NCI-H82 treated with DMSO at 0.1 percent for 48 hours (cell line): Measurements from ENCODE around the gene SERINC2.

Experiments
- DNase-seq: peaks from one replicate; lab custom pipeline; 2025; ENCODE audit not compliant: unreplicated experiment; lab: John Stamatoyannopoulos, UW

Gene SERINC2

GRCh38 chr1:31412732-31413404, at the start of gene SERINC2:
SERINC2 (plus strand) TSS chr1:31413213; CDS start chr1:31413266, 53 bp downstream.
- no peak for DNase-seq

DNA sequence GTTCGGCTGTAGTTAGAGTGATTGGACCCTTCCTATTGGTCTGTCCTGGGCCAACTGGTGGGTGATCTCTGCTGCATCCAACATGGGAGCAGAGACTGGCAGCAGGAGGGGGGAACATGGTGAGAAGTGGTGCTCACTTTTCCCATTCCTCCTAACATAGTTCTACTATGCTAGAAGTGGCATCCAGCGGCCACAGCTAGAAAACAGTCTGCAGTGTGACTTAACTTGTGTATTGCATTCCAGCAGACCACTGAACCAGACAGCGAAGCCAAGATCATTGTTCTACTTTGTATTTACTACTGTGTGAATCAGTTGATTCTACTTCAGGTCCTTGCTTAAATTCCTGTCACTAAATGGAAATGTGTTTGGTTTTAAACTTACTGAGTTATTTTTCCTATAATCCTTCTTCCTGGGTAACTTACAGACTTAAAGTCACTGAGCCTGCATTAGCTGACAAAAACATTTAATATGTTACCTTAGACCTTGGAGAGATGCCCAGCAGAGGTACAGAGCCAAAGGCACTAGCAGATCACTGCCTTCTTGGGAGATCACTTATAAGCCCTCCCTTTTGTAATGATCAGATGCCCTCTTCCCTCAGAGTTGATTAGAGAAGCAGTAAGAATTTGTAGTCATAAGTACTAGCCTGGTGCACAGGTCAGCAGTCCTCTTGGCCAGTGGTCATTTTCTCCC, 48.3 kb upstream of the SERINC2 start:
- no peak for DNase-seq

GRCh38 chr1:31366796-31367195, 46.2 kb upstream of the SERINC2 start:
- no peak for DNase-seq

GRCh38 chr1:31368611-31369107, 44.4 kb upstream of the SERINC2 start:
- DNase-seq: no peak

DNA sequence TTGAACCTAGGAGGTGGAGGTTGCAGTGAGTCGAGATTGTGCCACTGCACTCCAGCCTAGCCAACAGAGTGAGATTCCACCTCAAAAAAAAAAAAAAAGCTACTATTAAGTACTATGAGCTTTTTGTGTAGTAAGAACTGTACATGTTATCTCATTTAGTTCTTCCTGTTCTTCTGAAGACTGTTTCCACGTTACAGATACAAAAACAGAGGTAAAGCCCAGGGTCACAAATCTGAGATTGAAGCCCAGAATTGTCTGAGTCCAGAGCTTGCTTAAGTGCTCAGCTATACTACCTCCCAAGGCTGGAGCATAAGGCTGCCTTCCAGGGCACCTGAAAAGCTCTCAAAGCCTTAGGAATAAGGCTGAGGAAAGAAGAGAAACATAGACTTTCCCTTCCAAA, 43.0 kb upstream of the SERINC2 start:
- no peak for DNase-seq

DNA sequence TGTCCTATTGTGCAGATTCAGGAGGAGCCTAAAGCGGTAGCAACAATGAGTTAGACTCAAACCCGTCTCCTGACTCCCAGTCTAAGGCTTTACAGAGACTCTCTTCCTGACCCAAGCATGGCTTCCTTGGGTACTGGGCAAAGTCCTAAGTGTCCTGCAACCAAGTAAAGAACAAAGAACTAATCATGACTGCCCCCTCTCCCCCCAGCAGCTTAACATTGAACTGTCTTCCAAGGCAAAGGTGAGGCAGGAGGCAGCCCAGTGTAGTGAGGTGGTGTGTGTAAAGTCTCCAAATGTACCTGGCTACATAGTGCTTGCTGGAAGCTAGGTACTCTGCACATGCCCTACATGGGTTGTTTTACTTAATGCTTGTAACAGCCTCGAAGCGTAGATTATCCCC, 42.4 kb upstream of the SERINC2 start:
- no peak for DNase-seq

- DNase-seq: no peak
These were observed 41.7 kb upstream of the SERINC2 start for GRCh38 chr1:31371121-31371959.

GRCh38 chr1:31372051-31372450, 41.0 kb upstream of the SERINC2 start:
- no peak for DNase-seq

- no peak for DNase-seq
These were observed 40.3 kb upstream of the SERINC2 start for GRCh38 chr1:31372751-31373055.

- peak; percentile 42 for DNase-seq
These were observed 39.7 kb upstream of the SERINC2 start, which contains the start of gene FABP3 for GRCh38 chr1:31373056-31373896. FABP3 (minus strand) TSS chr1:31373076; CDS start chr1:31373014, 62 bp downstream.

DNA sequence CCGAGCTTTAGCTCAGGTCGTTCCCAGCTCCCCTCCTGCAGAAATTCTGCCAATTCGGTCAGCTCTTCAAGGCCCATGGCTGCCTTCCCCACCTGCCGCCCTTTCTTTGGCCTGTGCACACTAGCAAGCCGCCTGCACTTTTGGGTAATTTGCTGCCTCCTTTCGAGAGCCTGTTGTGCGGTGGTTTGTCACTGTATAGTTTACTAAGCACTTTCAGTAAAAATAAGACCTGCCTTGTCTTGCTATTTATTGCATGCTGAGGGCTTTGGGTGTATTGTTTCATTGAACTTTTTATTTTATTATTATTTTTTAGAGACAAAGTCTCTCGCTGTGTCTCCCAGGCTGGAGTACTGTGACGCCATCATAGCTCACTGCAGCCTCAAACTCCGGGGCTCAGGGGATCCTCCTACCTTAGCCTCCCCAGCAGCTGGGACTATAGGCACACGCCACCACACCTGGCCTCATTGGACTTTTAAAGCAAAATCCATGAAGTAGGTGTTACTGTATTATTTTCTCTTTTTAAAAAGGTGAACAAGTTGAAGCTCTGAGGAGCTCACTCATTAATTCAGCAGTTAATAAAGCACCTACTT, 39.0 kb upstream of the SERINC2 start:
- DNase-seq: no peak

GRCh38 chr1:31374511-31375196, 38.4 kb upstream of the SERINC2 start:
- DNase-seq: no peak

DNA sequence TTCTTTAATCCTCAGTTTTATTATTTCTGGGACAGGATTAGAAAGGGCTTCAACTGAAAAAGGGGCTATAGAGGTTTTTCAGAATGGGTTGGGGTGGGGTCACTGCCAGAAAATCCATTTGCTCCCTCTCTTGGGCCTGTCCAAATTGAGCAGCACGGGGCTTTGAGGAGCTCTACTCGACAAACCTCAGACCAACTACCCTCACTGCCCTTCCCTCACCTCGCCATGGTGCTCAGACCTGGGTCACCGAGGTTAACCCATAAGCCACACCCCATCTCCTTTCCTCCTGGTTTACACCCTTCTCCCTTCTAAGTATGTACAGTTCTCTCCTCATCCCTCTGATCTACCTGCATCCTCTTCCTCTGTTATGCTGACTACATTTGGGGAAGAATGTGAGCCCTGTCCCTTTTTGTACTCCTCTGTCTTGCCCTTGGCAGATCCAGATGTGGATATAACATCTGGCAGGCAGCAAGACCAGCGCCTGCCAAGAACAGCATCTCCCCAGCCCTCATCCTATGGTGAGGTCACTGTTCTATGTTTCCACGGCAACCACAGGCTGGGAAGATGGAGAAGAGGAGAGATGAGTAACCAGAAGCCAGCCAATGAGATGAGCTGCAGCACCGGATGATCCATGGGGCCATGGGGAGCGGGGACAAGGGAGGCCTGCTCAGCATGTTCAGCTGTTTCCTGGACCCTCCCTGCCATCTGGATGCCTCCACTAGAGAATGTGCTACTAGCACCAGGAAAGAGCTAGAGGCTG, 36.5 kb upstream of the SERINC2 start:
- peak; percentile 60 for DNase-seq

GRCh38 chr1:31377364-31377863, 35.6 kb upstream of the SERINC2 start:
- no peak for DNase-seq

GRCh38 chr1:31378001-31378400, 35.0 kb upstream of the SERINC2 start:
- DNase-seq: no peak

- no peak for DNase-seq
These were observed 32.8 kb upstream of the SERINC2 start for GRCh38 chr1:31380181-31380580.

- DNase-seq: no peak
These were observed 31.4 kb upstream of the SERINC2 start for GRCh38 chr1:31381394-31382294.
